Measurements from ENCODE around the gene PTPA. TPM values are rescaled to one million over a fixed set of nuclear protein-coding genes. Genes with fewer than 3 reads are reported as not detected.

PTPA gene
- total and polyA plus RNA-seq, 9 of the 15 experiments (the other 6 are each of a cell fraction or from before 2014, with no cell fraction given): 1.7 to 121 (median 72.6) TPM

DNA sequence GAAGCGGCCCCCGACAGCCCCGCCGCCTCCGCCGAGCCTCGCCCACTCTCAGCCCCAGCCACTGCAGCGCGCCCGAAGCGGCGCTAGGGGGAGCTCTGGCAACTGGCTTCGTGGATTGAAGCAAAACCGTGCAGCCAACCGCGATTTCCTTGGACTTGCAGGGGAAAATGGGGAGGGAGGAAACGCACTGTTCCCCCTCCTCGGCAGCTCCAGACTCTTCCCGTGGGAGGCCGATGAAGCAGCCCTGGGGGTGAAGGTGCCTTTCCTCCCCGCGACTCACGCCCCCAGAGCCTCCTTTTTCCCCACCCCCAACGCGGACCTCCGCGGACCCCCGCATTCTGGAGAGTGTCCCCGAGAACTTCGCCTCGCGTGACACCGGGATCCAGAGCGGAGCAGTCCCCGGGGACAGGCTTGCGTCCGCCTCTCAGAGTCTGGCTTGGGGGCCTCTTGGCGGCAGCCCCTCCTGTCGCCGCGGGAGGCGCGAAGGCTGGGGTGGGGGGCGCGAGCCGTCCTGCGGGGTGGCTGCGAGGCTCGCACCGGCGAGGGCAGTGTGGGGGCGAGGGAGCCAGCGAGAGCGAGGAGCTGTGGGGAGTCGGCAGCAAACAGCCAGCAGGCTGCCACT lies 63.0 kb downstream of the PTPA start (continued):
- TF ChIP-seq, protein P1, sequence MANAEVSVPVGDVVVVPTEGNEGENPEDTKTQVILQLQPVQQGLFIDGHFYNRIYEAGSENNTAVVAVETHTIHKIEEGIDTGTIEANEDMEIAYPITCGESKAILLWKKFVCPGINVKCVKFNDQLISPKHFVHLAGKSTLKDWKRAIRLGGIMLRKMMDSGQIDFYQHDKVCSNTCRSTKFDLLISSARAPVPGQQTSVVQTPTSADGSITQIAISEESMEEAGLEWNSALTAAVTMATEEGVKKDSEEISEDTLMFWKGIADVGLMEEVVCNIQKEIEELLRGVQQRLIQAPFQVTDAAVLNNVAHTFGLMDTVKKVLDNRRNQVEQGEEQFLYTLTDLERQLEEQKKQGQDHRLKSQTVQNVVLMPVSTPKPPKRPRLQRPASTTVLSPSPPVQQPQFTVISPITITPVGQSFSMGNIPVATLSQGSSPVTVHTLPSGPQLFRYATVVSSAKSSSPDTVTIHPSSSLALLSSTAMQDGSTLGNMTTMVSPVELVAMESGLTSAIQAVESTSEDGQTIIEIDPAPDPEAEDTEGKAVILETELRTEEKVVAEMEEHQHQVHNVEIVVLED (CRISPR knock-in tag; IDR thresholded peaks at IDR 0.05): no peak
- TF ChIP-seq, protein P2, sequence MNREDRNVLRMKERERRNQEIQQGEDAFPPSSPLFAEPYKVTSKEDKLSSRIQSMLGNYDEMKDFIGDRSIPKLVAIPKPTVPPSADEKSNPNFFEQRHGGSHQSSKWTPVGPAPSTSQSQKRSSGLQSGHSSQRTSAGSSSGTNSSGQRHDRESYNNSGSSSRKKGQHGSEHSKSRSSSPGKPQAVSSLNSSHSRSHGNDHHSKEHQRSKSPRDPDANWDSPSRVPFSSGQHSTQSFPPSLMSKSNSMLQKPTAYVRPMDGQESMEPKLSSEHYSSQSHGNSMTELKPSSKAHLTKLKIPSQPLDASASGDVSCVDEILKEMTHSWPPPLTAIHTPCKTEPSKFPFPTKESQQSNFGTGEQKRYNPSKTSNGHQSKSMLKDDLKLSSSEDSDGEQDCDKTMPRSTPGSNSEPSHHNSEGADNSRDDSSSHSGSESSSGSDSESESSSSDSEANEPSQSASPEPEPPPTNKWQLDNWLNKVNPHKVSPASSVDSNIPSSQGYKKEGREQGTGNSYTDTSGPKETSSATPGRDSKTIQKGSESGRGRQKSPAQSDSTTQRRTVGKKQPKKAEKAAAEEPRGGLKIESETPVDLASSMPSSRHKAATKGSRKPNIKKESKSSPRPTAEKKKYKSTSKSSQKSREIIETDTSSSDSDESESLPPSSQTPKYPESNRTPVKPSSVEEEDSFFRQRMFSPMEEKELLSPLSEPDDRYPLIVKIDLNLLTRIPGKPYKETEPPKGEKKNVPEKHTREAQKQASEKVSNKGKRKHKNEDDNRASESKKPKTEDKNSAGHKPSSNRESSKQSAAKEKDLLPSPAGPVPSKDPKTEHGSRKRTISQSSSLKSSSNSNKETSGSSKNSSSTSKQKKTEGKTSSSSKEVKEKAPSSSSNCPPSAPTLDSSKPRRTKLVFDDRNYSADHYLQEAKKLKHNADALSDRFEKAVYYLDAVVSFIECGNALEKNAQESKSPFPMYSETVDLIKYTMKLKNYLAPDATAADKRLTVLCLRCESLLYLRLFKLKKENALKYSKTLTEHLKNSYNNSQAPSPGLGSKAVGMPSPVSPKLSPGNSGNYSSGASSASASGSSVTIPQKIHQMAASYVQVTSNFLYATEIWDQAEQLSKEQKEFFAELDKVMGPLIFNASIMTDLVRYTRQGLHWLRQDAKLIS (CRISPR knock-in tag; IDR thresholded peaks at IDR 0.05): peak; percentile 27; the same call in 1 of the 2 replicates
- TF ChIP-seq, protein P3, sequence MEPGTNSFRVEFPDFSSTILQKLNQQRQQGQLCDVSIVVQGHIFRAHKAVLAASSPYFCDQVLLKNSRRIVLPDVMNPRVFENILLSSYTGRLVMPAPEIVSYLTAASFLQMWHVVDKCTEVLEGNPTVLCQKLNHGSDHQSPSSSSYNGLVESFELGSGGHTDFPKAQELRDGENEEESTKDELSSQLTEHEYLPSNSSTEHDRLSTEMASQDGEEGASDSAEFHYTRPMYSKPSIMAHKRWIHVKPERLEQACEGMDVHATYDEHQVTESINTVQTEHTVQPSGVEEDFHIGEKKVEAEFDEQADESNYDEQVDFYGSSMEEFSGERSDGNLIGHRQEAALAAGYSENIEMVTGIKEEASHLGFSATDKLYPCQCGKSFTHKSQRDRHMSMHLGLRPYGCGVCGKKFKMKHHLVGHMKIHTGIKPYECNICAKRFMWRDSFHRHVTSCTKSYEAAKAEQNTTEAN (CRISPR knock-in tag; IDR thresholded peaks at IDR 0.05): peak; percentile 44; the same call in 1 of the 2 replicates
- TF ChIP-seq ZFP30 (CRISPR knock-in tag; IDR thresholded peaks at IDR 0.05; ENCODE audit: borderline replicate concordance): no peak
- no peak for TF ChIP-seq GABPA (tag; conservative IDR thresholded peaks at IDR 0.05; ENCODE audit: low read depth)
- TF ChIP-seq JUND (IDR thresholded peaks at IDR 0.05; ENCODE audit: borderline replicate concordance, low read depth, low read length): peak; percentile 47
- TF ChIP-seq JUND (tag; IDR thresholded peaks at IDR 0.05; ENCODE audit: borderline replicate concordance, low read depth, low read length): no peak
- 0 out of 2 replicates have a peak, but pooled peaks have one; percentile 16 for TF ChIP-seq NFRKB (IDR thresholded peaks at IDR 0.05; ENCODE audit: low read depth)
- TF ChIP-seq, protein P4, sequence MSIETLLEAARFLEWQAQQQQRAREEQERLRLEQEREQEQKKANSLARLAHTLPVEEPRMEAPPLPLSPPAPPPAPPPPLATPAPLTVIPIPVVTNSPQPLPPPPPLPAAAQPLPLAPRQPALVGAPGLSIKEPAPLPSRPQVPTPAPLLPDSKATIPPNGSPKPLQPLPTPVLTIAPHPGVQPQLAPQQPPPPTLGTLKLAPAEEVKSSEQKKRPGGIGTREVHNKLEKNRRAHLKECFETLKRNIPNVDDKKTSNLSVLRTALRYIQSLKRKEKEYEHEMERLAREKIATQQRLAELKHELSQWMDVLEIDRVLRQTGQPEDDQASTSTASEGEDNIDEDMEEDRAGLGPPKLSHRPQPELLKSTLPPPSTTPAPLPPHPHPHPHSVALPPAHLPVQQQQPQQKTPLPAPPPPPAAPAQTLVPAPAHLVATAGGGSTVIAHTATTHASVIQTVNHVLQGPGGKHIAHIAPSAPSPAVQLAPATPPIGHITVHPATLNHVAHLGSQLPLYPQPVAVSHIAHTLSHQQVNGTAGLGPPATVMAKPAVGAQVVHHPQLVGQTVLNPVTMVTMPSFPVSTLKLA (conservative IDR thresholded peaks at IDR 0.05): peak in 1 of 2 experiments; percentile 60; a peak in 2 of 4 replicates
- peak; percentile 73 for TF ChIP-seq L3MBTL2 (IDR thresholded peaks at IDR 0.05)
- TF ChIP-seq, protein P5, sequence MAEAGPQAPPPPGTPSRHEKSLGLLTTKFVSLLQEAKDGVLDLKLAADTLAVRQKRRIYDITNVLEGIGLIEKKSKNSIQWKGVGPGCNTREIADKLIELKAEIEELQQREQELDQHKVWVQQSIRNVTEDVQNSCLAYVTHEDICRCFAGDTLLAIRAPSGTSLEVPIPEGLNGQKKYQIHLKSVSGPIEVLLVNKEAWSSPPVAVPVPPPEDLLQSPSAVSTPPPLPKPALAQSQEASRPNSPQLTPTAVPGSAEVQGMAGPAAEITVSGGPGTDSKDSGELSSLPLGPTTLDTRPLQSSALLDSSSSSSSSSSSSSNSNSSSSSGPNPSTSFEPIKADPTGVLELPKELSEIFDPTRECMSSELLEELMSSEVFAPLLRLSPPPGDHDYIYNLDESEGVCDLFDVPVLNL (CRISPR knock-in tag; IDR thresholded peaks at IDR 0.05; ENCODE audit: low read depth): 0 out of 2 replicates have a peak, but pooled peaks have one; percentile 32
- no peak for TF ChIP-seq NFATC3 (IDR thresholded peaks at IDR 0.05)
- TF ChIP-seq ZNF316 (IDR thresholded peaks at IDR 0.05): no peak
